HepG2 (cell line): ENCODE measurements around the gene CAVIN2. TPM values are rescaled to one million over a fixed set of nuclear protein-coding genes. Genes with fewer than 3 reads are reported as not detected.

Experiments used
- ATAC-seq: fragments of 200-7000 bp; cut with Tn5 transposase; 3 replicates; pipeline ENCODE4 v1.9.1; 2020; ENCODE audit warnings: mild to moderate bottlenecking, moderate library complexity
- BruUV-seq: library from RNA; stranded (reverse); fragments of 400-500 nt; replicated peaks from 2 replicates; lab custom pipeline; 2021; lab: Mats Ljungman, UMichigan
- CTCF ChIA-PET: fragments of 300-600 bp; formaldehyde crosslinking; extraction: SDS; loops from one replicate; lab custom pipeline; 2021; ENCODE audit warnings: low total read pairs, inconsistent platforms, low intra/inter-chr PET ratio; lab: Yijun Ruan, JAX
- POLR2A ChIA-PET: fragments of 350-600 bp; sonication (Branson Sonifier 250); formaldehyde crosslinking; loops from one replicate; lab custom pipeline; 2020; ENCODE audit warnings: antibody characterized with exemption, inconsistent platforms; lab: Yijun Ruan, JAX
- DNase-seq: peaks from one replicate; pipeline ENCODE4 v3.0.0-alpha.2; 2015; ENCODE audit warnings: low spot score
- FAIRE-seq: peaks from 3 replicates; lab custom pipeline; 2011; peaks lifted over from hg19 to GRCh38; lab: Jason Lieb, UNC
- H2AFZ ChIP-seq: one replicate; pipeline ENCODE4 v1.6.1; 2011; ENCODE audit warnings: low read length, inconsistent platforms
- H3K27ac ChIP-seq: fragments of 300-600 bp; 3 replicates; pipeline ENCODE4 v1.8.0; 2011; ENCODE audit warnings: mixed run types, mild to moderate bottlenecking, mixed read lengths, low read length, inconsistent platforms; ENCODE audit not compliant: insufficient read depth; ENCODE audit errors: extremely low read length
- H3K27me3 ChIP-seq, 2 experiments: fragments of 200-600 bp in 1 of 2; 2 replicates in 1 of 2; 3 replicates in 1 of 2; pipeline versions ENCODE4 v1.6.0 to v1.8.0; 2011; ENCODE audit warnings: low read length in 2 of 2, mild to moderate bottlenecking in 2 of 2, moderate library complexity in 2 of 2, inconsistent platforms in 1 of 2; ENCODE audit not compliant: insufficient read depth in 2 of 2, control insufficient read depth in 1 of 2
- H3K36me3 ChIP-seq, 2 experiments: fragments of 200-600 bp in 1 of 2; replicated peaks in 1 of 2; 2 replicates in 1 of 2; 3 replicates in 1 of 2; pipeline versions ENCODE4 v1.5.1 to v1.8.0; 2011; ENCODE audit warnings: low read length in 2 of 2, inconsistent platforms in 1 of 2; ENCODE audit not compliant: insufficient read depth in 2 of 2, control insufficient read depth in 1 of 2
- H3K4me1 ChIP-seq: 2 replicates; pipeline ENCODE4 v1.5.1; 2012; ENCODE audit warnings: low read length, inconsistent platforms; ENCODE audit not compliant: insufficient read depth
- H3K4me2 ChIP-seq: 2 replicates; pipeline ENCODE4 v1.6.0; 2011; ENCODE audit warnings: low read depth, low read length, inconsistent platforms
- H3K4me3 ChIP-seq, 3 experiments: fragments of 200-600 bp in 1 of 3; sonication (generic), shearing (Covaris generic) in 1 of 3; replicated peaks in 1 of 3; 2 replicates each; pipeline ENCODE4 v1.5.1; 2011 to 2016; ENCODE audit warnings: low read length in 3 of 3, inconsistent platforms in 2 of 3, low read depth in 2 of 3, mild to moderate bottlenecking in 2 of 3, control low read depth in 1 of 3, mixed read lengths in 1 of 3; ENCODE audit not compliant: insufficient read depth in 1 of 3
- H3K79me2 ChIP-seq: one replicate; pipeline ENCODE4 v1.6.1; 2011; ENCODE audit warnings: low read length, inconsistent platforms; ENCODE audit not compliant: insufficient read depth
- H3K9ac ChIP-seq: 2 replicates; pipeline ENCODE4 v1.6.0; 2011; ENCODE audit warnings: mild to moderate bottlenecking, low read depth, low read length, inconsistent platforms; ENCODE audit not compliant: insufficient read depth
- H3K9me3 ChIP-seq: 2 replicates; pipeline ENCODE4 v1.5.1; 2012; ENCODE audit warnings: mild to moderate bottlenecking, low read length
- H4K20me1 ChIP-seq: 2 replicates; pipeline ENCODE4 v1.6.0; 2011; ENCODE audit warnings: inconsistent platforms, mild to moderate bottlenecking, low read length, moderate library complexity; ENCODE audit not compliant: insufficient read depth
- CC2D1A ChIP-seq: sonication (generic); formaldehyde crosslinking; IDR thresholded peaks from 2 replicates; pipeline ENCODE4 v1.8.1; 2023; ENCODE audit warnings: mild to moderate bottlenecking, missing genetic modification reagents
- FLYWCH1 ChIP-seq: sonication (generic); formaldehyde crosslinking; IDR thresholded peaks from 2 replicates; pipeline ENCODE4 v1.8.1; 2023; ENCODE audit warnings: mild to moderate bottlenecking, missing genetic modification reagents
- GLI4 ChIP-seq: sonication (generic); formaldehyde crosslinking; IDR thresholded peaks from 2 replicates; pipeline ENCODE4 v1.5.1; 2020; ENCODE audit warnings: missing genetic modification reagents, mild to moderate bottlenecking, moderate library complexity, borderline replicate concordance
- HCFC1 ChIP-seq: fragments of 150-350 bp; IDR thresholded peaks from 2 replicates; pipeline ENCODE4 v1.6.1; 2014; ENCODE audit warnings: low read depth, low read length
- ISL2 ChIP-seq: sonication (generic); formaldehyde crosslinking; IDR thresholded peaks from 2 replicates; pipeline ENCODE4 v1.5.0; 2020; ENCODE audit warnings: missing genetic modification reagents
- NFIC ChIP-seq: IDR thresholded peaks from 2 replicates; pipeline ENCODE4 v1.6.1; 2012; ENCODE audit warnings: mild to moderate bottlenecking, low read length, inconsistent platforms
- RFX3 ChIP-seq: IDR thresholded peaks from 2 replicates; pipeline ENCODE4 v1.6.1; 2016; ENCODE audit warnings: missing biosample characterization, missing genetic modification reagents
- ZFP36L1 ChIP-seq: sonication (generic); formaldehyde crosslinking; IDR thresholded peaks from 2 replicates; pipeline ENCODE4 v1.8.0; 2022; ENCODE audit warnings: mild to moderate bottlenecking, missing genetic modification reagents, moderate library complexity
- ZMAT5 ChIP-seq: sonication (generic); formaldehyde crosslinking; IDR thresholded peaks from 2 replicates; pipeline ENCODE4 v1.5.0; 2020; ENCODE audit warnings: mild to moderate bottlenecking, low read depth, missing genetic modification reagents, borderline replicate concordance
- ZNF616 ChIP-seq: sonication (generic); formaldehyde crosslinking; IDR thresholded peaks from 2 replicates; pipeline ENCODE4 v1.5.0; 2020; ENCODE audit warnings: low read depth, mild to moderate bottlenecking, missing genetic modification reagents
- ZNF674 ChIP-seq: sonication (generic); formaldehyde crosslinking; IDR thresholded peaks from 2 replicates; pipeline ENCODE4 v1.5.0; 2020; ENCODE audit warnings: low read depth, mild to moderate bottlenecking, missing genetic modification reagents
- WGBS: methylation state at CpG from one replicate; pipeline ENCODE4 v1.1.6; 2017; ENCODE audit warnings: low lambda C conversion rate; 5-methylcytosine and 5-hydroxymethylcytosine counted together
- in situ Hi-C: cut with HindIII; loops from 2 replicates; pipeline ENCODE4 v1.10.0; 2017; ENCODE audit warnings: low pct_unique_long_range_greater_than_20kb; ENCODE audit not compliant: extremely low pct_ligation_motif_present
- intact Hi-C: fragments of 100-400 bp; cut with micrococcal nuclease; formaldehyde crosslinking; loops from one replicate; pipeline ENCODE4 v1.10.0; 2022; ENCODE audit not compliant: unreplicated experiment
- polyA plus RNA-seq, 8 experiments: library from polyadenylated mRNA; depleted of rRNA in 3 of 8; stranded (reverse) in 7 of 8; unstranded in 1 of 8; fragments of >200 nt; fragmentation: Illumina TruSeq in 4 of 8; extraction: Trizol in 4 of 8; gene quantifications; 2 replicates each; pipeline versions ENCODE4 v1.2.1 to v1.2.3, GENCODE V29; 2011 to 2016; ENCODE audit warnings: low read depth in 4 of 8, missing spikeins in 1 of 8, mixed read lengths in 1 of 8; ENCODE audit not compliant: insufficient read depth in 1 of 8
- total RNA-seq, 5 experiments: library from RNA; depleted of rRNA; stranded (reverse); fragments of >200 nt; fragmentation: Illumina TruSeq; extraction: Trizol; gene quantifications; 2 replicates each; pipeline ENCODE4 v1.2.3, GENCODE V29; 2016; ENCODE audit warnings: low read depth in 1 of 5
- TF ChIP-seq, protein P1 (sequence below): sonication (generic); formaldehyde crosslinking; IDR thresholded peaks from 2 replicates; pipeline ENCODE4 v1.5.1; 2020; ENCODE audit warnings: mild to moderate bottlenecking, missing genetic modification reagents, moderate library complexity
- TF ChIP-seq, protein P2 (sequence below): sonication (generic); formaldehyde crosslinking; IDR thresholded peaks from 2 replicates; pipeline ENCODE4 v1.5.0; 2020; ENCODE audit warnings: mild to moderate bottlenecking, missing genetic modification reagents

The CAVIN2 gene
- total and polyA plus RNA-seq, 2 of the 13 experiments (the other 11 are each of a cell fraction or from before 2014, with no cell fraction given): 7.6 to 38.8 TPM

DNA sequence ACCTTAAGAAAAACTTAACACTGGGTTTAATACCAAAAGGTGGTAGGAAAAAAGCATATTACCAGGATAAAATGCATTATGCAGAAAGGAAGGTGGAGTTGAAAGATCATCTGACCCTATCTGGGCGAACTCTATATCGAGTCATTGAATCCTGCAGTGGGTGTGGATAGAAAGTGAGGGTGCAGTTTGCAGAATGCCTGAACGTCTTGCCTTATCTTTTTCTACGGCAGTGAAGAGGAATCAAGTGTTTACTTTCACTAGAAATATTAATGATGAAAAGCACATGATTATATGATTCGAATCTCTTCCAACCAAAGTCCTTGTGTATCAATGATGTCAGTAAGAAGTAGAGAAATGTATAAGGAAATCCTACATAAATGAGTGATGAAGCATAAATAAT lies 4.3 kb upstream of the CAVIN2 start:
- ATAC-seq (no peak), DNase-seq (no peak)
- in situ Hi-C loops (no loop called here), intact Hi-C loops (no loop called here)
- H3K36me3 ChIP-seq: no peaks in the 10 kb centered on the region
- H4K20me1 ChIP-seq: no peaks in the 10 kb centered on the region
- peaks cover 57% of the 10 kb centered on the region for H3K4me1 ChIP-seq
- WGBS: 92% methylated on average over 5 of the region's 5 CpGs
- H3K79me2 ChIP-seq: peaks cover 7% of the 10 kb centered on the region
- H3K9ac ChIP-seq: no peak overlapping the region
- BruUV-seq: no TSS peak
- no peak overlapping the region for H3K4me2 ChIP-seq
- TF ChIP-seq HCFC1 (no peak), ISL2 (CRISPR knock-in tag) (no peak), RFX3 (CRISPR knock-in tag) (no peak), GLI4 (no peak), FLYWCH1 (CRISPR knock-in tag) (no peak), CC2D1A (CRISPR knock-in tag) (no peak), ZNF616 (CRISPR knock-in tag) (no peak), NFIC (no peak), ZFP36L1 (CRISPR knock-in tag) (no peak), ZMAT5 (CRISPR knock-in tag) (no peak), ZNF674 (CRISPR knock-in tag) (no peak)
- TF ChIP-seq, protein P1, sequence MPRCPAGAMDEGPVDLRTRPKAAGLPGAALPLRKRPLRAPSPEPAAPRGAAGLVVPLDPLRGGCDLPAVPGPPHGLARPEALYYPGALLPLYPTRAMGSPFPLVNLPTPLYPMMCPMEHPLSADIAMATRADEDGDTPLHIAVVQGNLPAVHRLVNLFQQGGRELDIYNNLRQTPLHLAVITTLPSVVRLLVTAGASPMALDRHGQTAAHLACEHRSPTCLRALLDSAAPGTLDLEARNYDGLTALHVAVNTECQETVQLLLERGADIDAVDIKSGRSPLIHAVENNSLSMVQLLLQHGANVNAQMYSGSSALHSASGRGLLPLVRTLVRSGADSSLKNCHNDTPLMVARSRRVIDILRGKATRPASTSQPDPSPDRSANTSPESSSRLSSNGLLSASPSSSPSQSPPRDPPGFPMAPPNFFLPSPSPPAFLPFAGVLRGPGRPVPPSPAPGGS (CRISPR knock-in tag): no peak
- TF ChIP-seq, protein P2, sequence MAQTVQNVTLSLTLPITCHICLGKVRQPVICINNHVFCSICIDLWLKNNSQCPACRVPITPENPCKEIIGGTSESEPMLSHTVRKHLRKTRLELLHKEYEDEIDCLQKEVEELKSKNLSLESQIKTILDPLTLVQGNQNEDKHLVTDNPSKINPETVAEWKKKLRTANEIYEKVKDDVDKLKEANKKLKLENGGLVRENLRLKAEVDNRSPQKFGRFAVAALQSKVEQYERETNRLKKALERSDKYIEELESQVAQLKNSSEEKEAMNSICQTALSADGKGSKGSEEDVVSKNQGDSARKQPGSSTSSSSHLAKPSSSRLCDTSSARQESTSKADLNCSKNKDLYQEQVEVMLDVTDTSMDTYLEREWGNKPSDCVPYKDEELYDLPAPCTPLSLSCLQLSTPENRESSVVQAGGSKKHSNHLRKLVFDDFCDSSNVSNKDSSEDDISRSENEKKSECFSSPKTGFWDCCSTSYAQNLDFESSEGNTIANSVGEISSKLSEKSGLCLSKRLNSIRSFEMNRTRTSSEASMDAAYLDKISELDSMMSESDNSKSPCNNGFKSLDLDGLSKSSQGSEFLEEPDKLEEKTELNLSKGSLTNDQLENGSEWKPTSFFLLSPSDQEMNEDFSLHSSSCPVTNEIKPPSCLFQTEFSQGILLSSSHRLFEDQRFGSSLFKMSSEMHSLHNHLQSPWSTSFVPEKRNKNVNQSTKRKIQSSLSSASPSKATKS: no peak
- TF ChIP-seq, all 625 proteins: peak for 0
- no peaks in the 10 kb centered on the region; a peak in 1 of 5 replicates for H3K27me3 ChIP-seq
- no peak overlapping the region for H3K27ac ChIP-seq
- H3K9me3 ChIP-seq: no peaks in the 10 kb centered on the region
- no peak overlapping the region for H3K4me3 ChIP-seq
- FAIRE-seq: no peak
- H2AFZ ChIP-seq: no peak overlapping the region
- ChIA-PET POLR2A (no interaction called here), CTCF (no interaction called here)
